ENCODE results near the gene MAP1A.
"Not testable (repeated sequence)": the region's sequence is repeated elsewhere in the genome, so short reads cannot be mapped to it uniquely, and the experiment has no call there.

MAP1A gene

GRCh38 chr15:43531018-43531670 lies 13.7 kb downstream of the MAP1A start:
- peak; percentile 28 for DNase-seq

- DNase-seq, result not testable (repeated sequence)
Observed at GRCh38 chr15:43532826-43533225, 15.4 kb downstream of the MAP1A start.

- DNase-seq, result no peak
Observed at GRCh38 chr15:43534897-43535296, 17.5 kb downstream of the MAP1A start.

- no peak for DNase-seq
Observed at GRCh38 chr15:43538091-43538490, 20.7 kb downstream of the MAP1A start.

- DNase-seq, result no peak
Observed at GRCh38 chr15:43541785-43542184, 24.4 kb downstream of the MAP1A start.

- DNase-seq, result no peak
Observed at GRCh38 chr15:43544266-43544665, 26.9 kb downstream of the MAP1A start.

- no peak for DNase-seq
Observed at GRCh38 chr15:43545426-43545825, 28.0 kb downstream of the MAP1A start.

GRCh38 chr15:43547539-43547938 lies 30.1 kb downstream of the MAP1A start:
- no peak for DNase-seq

GRCh38 chr15:43550527-43551363 lies 33.3 kb downstream of the MAP1A start:
- DNase-seq, result no peak

GRCh38 chr15:43552256-43552655 lies 34.8 kb downstream of the MAP1A start:
- no peak for DNase-seq

GRCh38 chr15:43552986-43553385 lies 35.6 kb downstream of the MAP1A start:
- no peak for DNase-seq

- not testable (repeated sequence) for DNase-seq
Observed at GRCh38 chr15:43562753-43563152, 45.3 kb downstream of the MAP1A start.

- not testable (repeated sequence) for DNase-seq
Observed at GRCh38 chr15:43563793-43564192, 46.4 kb downstream of the MAP1A start.

GRCh38 chr15:43566615-43567014 lies 49.2 kb downstream of the MAP1A start:
- not testable (repeated sequence) for DNase-seq

GRCh38 chr15:43574607-43575006 lies 57.2 kb downstream of the MAP1A start:
- not testable (repeated sequence) for DNase-seq

Data from NCI-H69 (cell line).